GM12878 (cell line): Measurements from ENCODE around the gene LAMA5. TPM values are rescaled to one million over a fixed set of nuclear protein-coding genes. Genes with fewer than 3 reads are reported as not detected.

Source experiments
- ATAC-seq: fragments of 200-7000 bp; cut with Tn5 transposase; 3 replicates; pipeline ENCODE4 v1.9.1; 2020; ENCODE audit warnings: mild to moderate bottlenecking, moderate library complexity
- BruUV-seq: library from RNA; stranded (reverse); fragments of 400-500 nt; replicated peaks from 2 replicates; lab custom pipeline; 2021; lab: Mats Ljungman, UMichigan
- CTCF ChIA-PET: fragments of 300-600 bp; sonication (Branson Sonifier 250); formaldehyde crosslinking; extraction: SDS; loops from one replicate; lab custom pipeline; 2021; ENCODE audit warnings: inconsistent platforms; lab: Yijun Ruan, JAX
- POLR2A ChIA-PET: fragments of 350-600 bp; formaldehyde crosslinking; extraction: SDS; loops from one replicate; lab custom pipeline; 2021; ENCODE audit warnings: inconsistent platforms; lab: Charles Lee
- RAD21 ChIA-PET: fragments of 300-600 bp; sonication (Branson Sonifier 250); formaldehyde crosslinking; loops from one replicate; lab custom pipeline; 2023; ENCODE audit warnings: antibody characterized with exemption; ENCODE audit not compliant: unreplicated experiment; lab: Charles Lee
- SMC1A ChIA-PET: fragments of 300-600 bp; sonication (Branson Sonifier 250); formaldehyde crosslinking; loops from one replicate; lab custom pipeline; 2023; ENCODE audit not compliant: unreplicated experiment, uncharacterized antibody; lab: Charles Lee
- DNase-seq: peaks from one replicate; pipeline ENCODE4 v3.0.0-alpha.2; 2011; ENCODE audit warnings: low read depth, low spot score
- FAIRE-seq: peaks from 3 replicates; lab custom pipeline; 2011; peaks lifted over from hg19 to GRCh38; lab: Jason Lieb, UNC
- H2AFZ ChIP-seq: 2 replicates; pipeline ENCODE4 v1.6.0; 2011; ENCODE audit warnings: low read depth, low read length, control low read depth; ENCODE audit not compliant: control insufficient read depth
- H3K27ac ChIP-seq: 2 replicates; pipeline ENCODE4 v1.5.1; 2011; ENCODE audit warnings: control low read depth; ENCODE audit not compliant: control insufficient read depth, insufficient read depth
- H3K27me3 ChIP-seq, 2 experiments: replicated peaks in 1 of 2; 2 replicates each; pipeline versions ENCODE4 v1.6.0 to v1.6.1; 2011; ENCODE audit warnings: low read length in 1 of 2; ENCODE audit not compliant: control insufficient read depth in 2 of 2, insufficient read depth in 2 of 2
- H3K36me3 ChIP-seq, 2 experiments: 2 replicates each; pipeline ENCODE4 v1.5.1; 2011; ENCODE audit warnings: low read length in 1 of 2; ENCODE audit not compliant: control insufficient read depth in 2 of 2, insufficient read depth in 2 of 2
- H3K4me1 ChIP-seq: 2 replicates; pipeline ENCODE4 v1.6.1; 2011; ENCODE audit warnings: mild to moderate bottlenecking, low read length, moderate library complexity, mixed read lengths; ENCODE audit not compliant: control insufficient read depth, insufficient read depth
- H3K4me2 ChIP-seq: 2 replicates; pipeline ENCODE4 v1.6.0; 2011; ENCODE audit warnings: control low read depth; ENCODE audit not compliant: control insufficient read depth, insufficient read depth
- H3K4me3 ChIP-seq: fragments of 200-600 bp; sonication (generic); 2 replicates; pipeline ENCODE4 v1.5.1; 2016
- H3K79me2 ChIP-seq: 2 replicates; pipeline ENCODE4 v1.6.0; 2011; ENCODE audit warnings: low read length; ENCODE audit not compliant: control insufficient read depth, insufficient read depth
- H3K9ac ChIP-seq: 2 replicates; pipeline ENCODE4 v1.8.0; 2011; ENCODE audit warnings: low read length, control low read depth, mixed read lengths; ENCODE audit not compliant: control insufficient read depth, insufficient read depth
- H3K9me3 ChIP-seq: replicated peaks from 3 replicates; pipeline ENCODE4 v1.5.1; 2011; ENCODE audit warnings: mild to moderate bottlenecking, low read length; ENCODE audit not compliant: control insufficient read depth, insufficient read depth
- H4K20me1 ChIP-seq: 2 replicates; pipeline ENCODE4 v1.6.0; 2011; ENCODE audit not compliant: control insufficient read depth, insufficient read depth
- BMI1 ChIP-seq: fragments of 450-650 bp; IDR thresholded peaks from 2 replicates; pipeline ENCODE4 v1.6.1; 2016; ENCODE audit warnings: mild to moderate bottlenecking, moderate library complexity, borderline replicate concordance
- CEBPB ChIP-seq, 2 experiments: fragments of 150-350 bp in 1 of 2; IDR thresholded peaks; 2 replicates each; pipeline ENCODE4 v1.6.1; 2012 to 2014; ENCODE audit warnings: low read depth in 2 of 2, low read length in 2 of 2, borderline replicate concordance in 1 of 2, inconsistent platforms in 1 of 2
- FOS ChIP-seq: IDR thresholded peaks from 3 replicates; pipeline ENCODE4 v1.6.1; 2011; ENCODE audit warnings: borderline replicate concordance; ENCODE audit not compliant: insufficient read length; ENCODE audit errors: extremely low read depth
- HDGF ChIP-seq: fragments of 450-650 bp; IDR thresholded peaks from 2 replicates; pipeline ENCODE4 v1.6.1; 2016; ENCODE audit warnings: antibody characterized with exemption
- KDM1A ChIP-seq: fragments of 200-600 bp; sonication (generic); IDR thresholded peaks from 2 replicates; pipeline ENCODE4 v1.6.1; 2016; ENCODE audit warnings: borderline replicate concordance
- NBN ChIP-seq: fragments of 450-650 bp; IDR thresholded peaks from 2 replicates; pipeline ENCODE4 v1.6.1; 2016
- NR2F1 ChIP-seq: fragments of 450-650 bp; conservative IDR thresholded peaks from 2 replicates; pipeline ENCODE4 v1.6.1; 2017; ENCODE audit warnings: mild to moderate bottlenecking
- POU2F2 ChIP-seq: IDR thresholded peaks from 3 replicates; pipeline ENCODE4 v1.6.1; 2011; ENCODE audit warnings: low read depth, mild to moderate bottlenecking, low read length, borderline replicate concordance
- SIX5 ChIP-seq: IDR thresholded peaks from 2 replicates; pipeline ENCODE4 v1.6.1; 2011; ENCODE audit warnings: mild to moderate bottlenecking, low read depth, low read length, moderate library complexity; ENCODE audit not compliant: severe bottlenecking
- SMARCA5 ChIP-seq: fragments of 450-650 bp; IDR thresholded peaks from 2 replicates; pipeline ENCODE4 v1.6.1; 2017; ENCODE audit warnings: mild to moderate bottlenecking
- TBL1XR1 ChIP-seq: IDR thresholded peaks from 2 replicates; pipeline ENCODE4 v1.6.1; 2012; ENCODE audit warnings: low read depth, low read length, improper control_type of control experiment
- TCF12 ChIP-seq: IDR thresholded peaks from 2 replicates; pipeline ENCODE4 v1.6.1; 2011; ENCODE audit warnings: low read depth, mild to moderate bottlenecking, low read length
- ZNF622 ChIP-seq: fragments of 450-650 bp; IDR thresholded peaks from 2 replicates; pipeline ENCODE4 v1.6.1; 2017; ENCODE audit warnings: mild to moderate bottlenecking, inconsistent platforms
- WGBS: methylation state at CpG from one replicate; pipeline ENCODE4 v1.1.6; 2016; ENCODE audit warnings: low lambda C conversion rate; ENCODE audit not compliant: insufficient replicate concordance, insufficient coverage; ENCODE audit errors: missing lambda C conversion rate; 5-methylcytosine and 5-hydroxymethylcytosine counted together
- in situ Hi-C: fragments of 300-500 bp; cut with MboI; formaldehyde crosslinking; loops from 9 replicates; pipeline ENCODE4 v1.14.3; 2018; ENCODE audit warnings: mixed read lengths
- intact Hi-C: fragments of 100-400 bp; cut with micrococcal nuclease; formaldehyde crosslinking; loops from one replicate; pipeline ENCODE4 v1.14.2; 2022; ENCODE audit not compliant: unreplicated experiment
- polyA plus RNA-seq, 11 experiments: library from polyadenylated mRNA; depleted of rRNA in 4 of 11; unstranded in 6 of 11; stranded (reverse) in 5 of 11; fragments of >200 nt; fragmentation: Nextera tagmentation in 4 of 11; fragmentation: Illumina TruSeq in 1 of 11; extraction: Ambion mirVana in 4 of 11; extraction: Trizol in 1 of 11; gene quantifications; 1 replicate in 1 of 11; 2 replicates in 10 of 11; pipeline versions ENCODE4 v1.2.1 to v1.2.3, GENCODE V29; 2011 to 2016; ENCODE audit warnings: inconsistent platforms in 2 of 11, missing spikeins in 2 of 11, low read depth in 1 of 11
- total RNA-seq, 4 experiments: library from RNA; depleted of rRNA in 3 of 4; stranded (reverse); fragments of >200 nt in 3 of 4; fragmentation: Illumina TruSeq in 1 of 4; extraction: Trizol in 1 of 4; gene quantifications; 2 replicates each; pipeline versions ENCODE4 v1.2.1 to v1.2.3, GENCODE V29; 2013 to 2021
- TF ChIP-seq, protein P1 (sequence below): IDR thresholded peaks from 2 replicates; pipeline ENCODE4 v1.6.1; 2012; ENCODE audit warnings: low read length, inconsistent platforms
- TF ChIP-seq, protein P2 (sequence below): fragments of 450-650 bp; IDR thresholded peaks from 2 replicates; pipeline ENCODE4 v1.6.1; 2017; ENCODE audit warnings: mild to moderate bottlenecking, low read depth, inconsistent platforms; ENCODE audit not compliant: poor library complexity, severe bottlenecking
- TF ChIP-seq, protein P3 (sequence below): IDR thresholded peaks from 2 replicates; pipeline ENCODE4 v1.6.1; 2011; ENCODE audit warnings: low read depth, mild to moderate bottlenecking, low read length, moderate library complexity, borderline replicate concordance; ENCODE audit errors: extremely low read depth

The LAMA5 gene
- total and polyA plus RNA-seq, 10 of the 15 experiments (the other 5 are each of a cell fraction or from before 2014, with no cell fraction given) = 0.09 to 3.1 (median 1.6) TPM; not detected in 3

DNA sequence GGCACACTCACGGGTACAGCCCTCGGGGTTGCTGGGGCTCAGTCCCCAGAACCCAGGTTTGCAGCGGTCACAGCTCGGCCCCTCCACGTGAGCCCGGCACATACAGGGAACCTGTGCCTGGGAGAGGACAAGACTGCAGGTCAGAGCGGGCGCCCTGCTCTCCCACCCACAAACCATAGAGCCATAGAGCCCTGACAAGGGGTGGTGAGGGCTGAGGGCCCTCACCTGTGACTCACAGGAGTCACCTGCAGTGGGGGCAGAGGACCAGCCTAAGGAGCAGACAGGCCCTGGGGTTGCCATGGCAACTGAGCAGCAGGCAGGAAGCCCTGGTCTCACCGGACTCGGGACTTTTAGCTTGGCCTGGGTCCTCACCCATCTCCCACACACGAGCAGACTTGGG, 30.8 kb downstream of the LAMA5 start:
- FAIRE-seq (no peak), DNase-seq (no peak), ATAC-seq (no peak)
- WGBS = 76% methylated on average over 11 of the region's 11 CpGs
- ChIA-PET SMC1A (no interaction called here), CTCF (no interaction called here), RAD21 (no interaction called here), POLR2A (no interaction called here)
- Histone ChIP-seq H3K4me2 (no peak overlapping the region), H3K79me2 (no peaks in the 10 kb centered on the region), H3K9me3 (peaks cover 3% of the 10 kb centered on the region), H3K4me3 (no peak overlapping the region), H3K36me3 (no peaks in the 10 kb centered on the region), H3K9ac (no peak overlapping the region), H3K4me1 (peaks cover 37% of the 10 kb centered on the region), H3K27me3 (no peaks in the 10 kb centered on the region), H2AFZ (no peak overlapping the region), H4K20me1 (no peaks in the 10 kb centered on the region), H3K27ac (no peak overlapping the region)
- intact Hi-C loops = no loop called here
- no TSS peak for BruUV-seq
- no peak for TF ChIP-seq NR2F1
- TF ChIP-seq SIX5 = no peak
- TF ChIP-seq SMARCA5 = no peak
- no peak for TF ChIP-seq KDM1A
- TF ChIP-seq BMI1 = peak; percentile 34; the same call in 1 of the 2 replicates
- TF ChIP-seq NBN = no peak
- in situ Hi-C loops = no loop called here

DNA sequence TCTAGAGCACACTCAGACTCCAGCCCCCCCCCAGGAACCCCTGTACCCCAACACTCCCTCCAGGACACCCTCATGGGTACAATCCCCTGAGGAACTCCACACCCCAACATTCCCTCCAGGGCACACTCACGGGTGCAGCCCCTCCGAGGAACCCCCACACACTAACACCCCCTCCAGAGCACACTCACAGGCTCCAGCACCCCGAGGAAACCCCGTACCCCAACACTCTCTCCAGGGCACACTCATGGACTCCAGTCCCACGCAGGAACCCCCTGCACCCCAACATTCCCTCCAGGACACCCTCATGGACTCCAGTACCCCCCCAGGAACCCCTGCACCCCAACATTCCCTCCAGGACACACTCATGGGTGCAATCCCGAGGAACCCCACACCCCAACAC, 31.6 kb downstream of the LAMA5 start:
- H3K4me3 ChIP-seq = no peak overlapping the region
- DNase-seq = no peak
- in situ Hi-C loops (no loop called here), intact Hi-C loops (no loop called here)
- peaks cover 35% of the 10 kb centered on the region for H3K4me1 ChIP-seq
- 78% methylated on average over 6 of the region's 6 CpGs for WGBS
- TF ChIP-seq, protein P1, sequence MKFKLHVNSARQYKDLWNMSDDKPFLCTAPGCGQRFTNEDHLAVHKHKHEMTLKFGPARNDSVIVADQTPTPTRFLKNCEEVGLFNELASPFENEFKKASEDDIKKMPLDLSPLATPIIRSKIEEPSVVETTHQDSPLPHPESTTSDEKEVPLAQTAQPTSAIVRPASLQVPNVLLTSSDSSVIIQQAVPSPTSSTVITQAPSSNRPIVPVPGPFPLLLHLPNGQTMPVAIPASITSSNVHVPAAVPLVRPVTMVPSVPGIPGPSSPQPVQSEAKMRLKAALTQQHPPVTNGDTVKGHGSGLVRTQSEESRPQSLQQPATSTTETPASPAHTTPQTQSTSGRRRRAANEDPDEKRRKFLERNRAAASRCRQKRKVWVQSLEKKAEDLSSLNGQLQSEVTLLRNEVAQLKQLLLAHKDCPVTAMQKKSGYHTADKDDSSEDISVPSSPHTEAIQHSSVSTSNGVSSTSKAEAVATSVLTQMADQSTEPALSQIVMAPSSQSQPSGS = no peak
- TF ChIP-seq FOS = no peak
- TF ChIP-seq, protein P2, sequence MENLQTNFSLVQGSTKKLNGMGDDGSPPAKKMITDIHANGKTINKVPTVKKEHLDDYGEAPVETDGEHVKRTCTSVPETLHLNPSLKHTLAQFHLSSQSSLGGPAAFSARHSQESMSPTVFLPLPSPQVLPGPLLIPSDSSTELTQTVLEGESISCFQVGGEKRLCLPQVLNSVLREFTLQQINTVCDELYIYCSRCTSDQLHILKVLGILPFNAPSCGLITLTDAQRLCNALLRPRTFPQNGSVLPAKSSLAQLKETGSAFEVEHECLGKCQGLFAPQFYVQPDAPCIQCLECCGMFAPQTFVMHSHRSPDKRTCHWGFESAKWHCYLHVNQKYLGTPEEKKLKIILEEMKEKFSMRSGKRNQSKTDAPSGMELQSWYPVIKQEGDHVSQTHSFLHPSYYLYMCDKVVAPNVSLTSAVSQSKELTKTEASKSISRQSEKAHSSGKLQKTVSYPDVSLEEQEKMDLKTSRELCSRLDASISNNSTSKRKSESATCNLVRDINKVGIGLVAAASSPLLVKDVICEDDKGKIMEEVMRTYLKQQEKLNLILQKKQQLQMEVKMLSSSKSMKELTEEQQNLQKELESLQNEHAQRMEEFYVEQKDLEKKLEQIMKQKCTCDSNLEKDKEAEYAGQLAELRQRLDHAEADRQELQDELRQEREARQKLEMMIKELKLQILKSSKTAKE = no peak
- TF ChIP-seq POU2F2 = no peak
- TF ChIP-seq TBL1XR1 = no peak
- no peak for TF ChIP-seq CEBPB (IDR thresholded peaks at IDR 0.05; ENCODE audit: borderline replicate concordance in 1 of 2, low read depth in 2 of 2, low read length in 2 of 2)
- TF ChIP-seq, protein P3, sequence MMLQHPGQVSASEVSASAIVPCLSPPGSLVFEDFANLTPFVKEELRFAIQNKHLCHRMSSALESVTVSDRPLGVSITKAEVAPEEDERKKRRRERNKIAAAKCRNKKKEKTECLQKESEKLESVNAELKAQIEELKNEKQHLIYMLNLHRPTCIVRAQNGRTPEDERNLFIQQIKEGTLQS = no peak
- TF ChIP-seq ZNF622 = no peak
- no peak for TF ChIP-seq HDGF
- no peak for TF ChIP-seq TCF12
- ChIA-PET POLR2A (no interaction called here), RAD21 (no interaction called here), SMC1A (no interaction called here), CTCF (no interaction called here)
- H3K9me3 ChIP-seq = no peaks in the 10 kb centered on the region
- H4K20me1 ChIP-seq = no peaks in the 10 kb centered on the region
- no peaks in the 10 kb centered on the region for H3K36me3 ChIP-seq
- no peaks in the 10 kb centered on the region for H3K79me2 ChIP-seq
- H3K9ac ChIP-seq = no peak overlapping the region
- no peak overlapping the region for H3K27ac ChIP-seq
- no peak for ATAC-seq
- BruUV-seq = no TSS peak
- H2AFZ ChIP-seq = no peak overlapping the region
- no peak for FAIRE-seq
- H3K4me2 ChIP-seq = no peak overlapping the region
- H3K27me3 ChIP-seq = no peaks in the 10 kb centered on the region
